ENCODE results near the gene UFD1. TPM values are rescaled to one million over a fixed set of nuclear protein-coding genes. Genes with fewer than 3 reads are reported as not detected.

Gene UFD1
- total and polyA plus RNA-seq, 2 of the 13 experiments (the other 11 are each of a cell fraction or from before 2014, with no cell fraction given): 47.9 to 51.1 TPM

DNA sequence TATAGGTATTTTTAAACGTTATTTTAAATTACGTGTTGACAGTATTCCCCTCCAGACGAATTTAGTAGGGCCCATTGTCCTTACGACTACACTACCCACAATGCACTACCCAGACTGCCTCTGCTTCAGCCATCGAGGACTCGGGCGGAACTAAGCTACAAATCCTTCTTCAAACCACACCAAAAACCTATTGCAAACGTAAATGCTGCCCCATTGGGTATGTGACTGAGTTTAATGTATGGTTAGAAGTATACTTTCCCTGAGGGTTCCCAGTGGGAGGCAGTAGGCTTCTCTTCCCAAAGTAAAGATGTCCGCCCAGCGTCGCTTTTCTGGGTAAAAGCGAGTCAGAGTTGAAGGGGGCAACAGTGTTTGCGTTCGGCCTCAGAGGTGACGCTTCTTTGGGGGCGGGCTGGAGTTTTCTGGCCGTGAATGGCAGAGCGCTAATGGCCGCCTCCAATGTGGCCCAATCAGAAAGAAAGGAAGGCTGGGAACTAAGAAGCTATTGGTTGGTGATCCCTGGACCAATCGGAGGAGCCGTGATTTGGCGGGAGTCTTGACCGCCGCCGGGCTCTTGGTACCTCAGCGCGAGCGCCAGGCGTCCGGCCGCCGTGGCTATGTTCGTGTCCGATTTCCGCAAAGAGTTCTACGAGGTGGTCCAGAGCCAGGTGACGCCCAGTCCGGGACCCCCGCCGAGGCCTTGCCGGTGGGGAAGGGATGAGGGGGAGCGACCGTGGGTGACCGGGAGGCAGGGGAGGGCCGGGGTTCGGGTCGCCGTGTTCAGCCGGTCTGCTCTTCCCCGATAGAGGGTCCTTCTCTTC lies 571 bp upstream of the UFD1 start, which contains the start of gene CDC45 (continued):
- TF ChIP-seq, protein P1, sequence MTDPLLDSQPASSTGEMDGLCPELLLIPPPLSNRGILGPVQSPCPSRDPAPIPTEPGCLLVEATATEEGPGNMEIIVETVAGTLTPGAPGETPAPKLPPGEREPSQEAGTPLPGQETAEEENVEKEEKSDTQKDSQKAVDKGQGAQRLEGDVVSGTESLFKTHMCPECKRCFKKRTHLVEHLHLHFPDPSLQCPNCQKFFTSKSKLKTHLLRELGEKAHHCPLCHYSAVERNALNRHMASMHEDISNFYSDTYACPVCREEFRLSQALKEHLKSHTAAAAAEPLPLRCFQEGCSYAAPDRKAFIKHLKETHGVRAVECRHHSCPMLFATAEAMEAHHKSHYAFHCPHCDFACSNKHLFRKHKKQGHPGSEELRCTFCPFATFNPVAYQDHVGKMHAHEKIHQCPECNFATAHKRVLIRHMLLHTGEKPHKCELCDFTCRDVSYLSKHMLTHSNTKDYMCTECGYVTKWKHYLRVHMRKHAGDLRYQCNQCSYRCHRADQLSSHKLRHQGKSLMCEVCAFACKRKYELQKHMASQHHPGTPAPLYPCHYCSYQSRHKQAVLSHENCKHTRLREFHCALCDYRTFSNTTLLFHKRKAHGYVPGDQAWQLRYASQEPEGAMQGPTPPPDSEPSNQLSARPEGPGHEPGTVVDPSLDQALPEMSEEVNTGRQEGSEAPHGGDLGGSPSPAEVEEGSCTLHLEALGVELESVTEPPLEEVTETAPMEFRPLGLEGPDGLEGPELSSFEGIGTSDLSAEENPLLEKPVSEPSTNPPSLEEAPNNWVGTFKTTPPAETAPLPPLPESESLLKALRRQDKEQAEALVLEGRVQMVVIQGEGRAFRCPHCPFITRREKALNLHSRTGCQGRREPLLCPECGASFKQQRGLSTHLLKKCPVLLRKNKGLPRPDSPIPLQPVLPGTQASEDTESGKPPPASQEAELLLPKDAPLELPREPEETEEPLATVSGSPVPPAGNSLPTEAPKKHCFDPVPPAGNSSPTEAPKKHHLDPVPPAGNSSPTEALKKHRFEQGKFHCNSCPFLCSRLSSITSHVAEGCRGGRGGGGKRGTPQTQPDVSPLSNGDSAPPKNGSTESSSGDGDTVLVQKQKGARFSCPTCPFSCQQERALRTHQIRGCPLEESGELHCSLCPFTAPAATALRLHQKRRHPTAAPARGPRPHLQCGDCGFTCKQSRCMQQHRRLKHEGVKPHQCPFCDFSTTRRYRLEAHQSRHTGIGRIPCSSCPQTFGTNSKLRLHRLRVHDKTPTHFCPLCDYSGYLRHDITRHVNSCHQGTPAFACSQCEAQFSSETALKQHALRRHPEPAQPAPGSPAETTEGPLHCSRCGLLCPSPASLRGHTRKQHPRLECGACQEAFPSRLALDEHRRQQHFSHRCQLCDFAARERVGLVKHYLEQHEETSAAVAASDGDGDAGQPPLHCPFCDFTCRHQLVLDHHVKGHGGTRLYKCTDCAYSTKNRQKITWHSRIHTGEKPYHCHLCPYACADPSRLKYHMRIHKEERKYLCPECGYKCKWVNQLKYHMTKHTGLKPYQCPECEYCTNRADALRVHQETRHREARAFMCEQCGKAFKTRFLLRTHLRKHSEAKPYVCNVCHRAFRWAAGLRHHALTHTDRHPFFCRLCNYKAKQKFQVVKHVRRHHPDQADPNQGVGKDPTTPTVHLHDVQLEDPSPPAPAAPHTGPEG (CRISPR knock-in tag; IDR thresholded peaks at IDR 0.05): no peak
- TF ChIP-seq ZNF629 (CRISPR knock-in tag; conservative IDR thresholded peaks at IDR 0.05): no peak
- no peak for TF ChIP-seq ZNF709 (CRISPR knock-in tag; IDR thresholded peaks at IDR 0.05)
- TF ChIP-seq TBL1XR1 (IDR thresholded peaks at IDR 0.05; ENCODE audit: borderline replicate concordance, low read length, partially characterized antibody): no peak
- no peak for TF ChIP-seq PCBP2 (optimal IDR thresholded peaks at IDR 0.05; ENCODE audit: low read depth, low read length, poor library complexity, severe bottlenecking)
- TF ChIP-seq, protein P2, sequence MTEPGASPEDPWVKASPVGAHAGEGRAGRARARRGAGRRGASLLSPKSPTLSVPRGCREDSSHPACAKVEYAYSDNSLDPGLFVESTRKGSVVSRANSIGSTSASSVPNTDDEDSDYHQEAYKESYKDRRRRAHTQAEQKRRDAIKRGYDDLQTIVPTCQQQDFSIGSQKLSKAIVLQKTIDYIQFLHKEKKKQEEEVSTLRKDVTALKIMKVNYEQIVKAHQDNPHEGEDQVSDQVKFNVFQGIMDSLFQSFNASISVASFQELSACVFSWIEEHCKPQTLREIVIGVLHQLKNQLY (CRISPR knock-in tag; IDR thresholded peaks at IDR 0.05): no peak
- no peak for TF ChIP-seq NBN (conservative IDR thresholded peaks at IDR 0.05)
- TF ChIP-seq, protein P3, sequence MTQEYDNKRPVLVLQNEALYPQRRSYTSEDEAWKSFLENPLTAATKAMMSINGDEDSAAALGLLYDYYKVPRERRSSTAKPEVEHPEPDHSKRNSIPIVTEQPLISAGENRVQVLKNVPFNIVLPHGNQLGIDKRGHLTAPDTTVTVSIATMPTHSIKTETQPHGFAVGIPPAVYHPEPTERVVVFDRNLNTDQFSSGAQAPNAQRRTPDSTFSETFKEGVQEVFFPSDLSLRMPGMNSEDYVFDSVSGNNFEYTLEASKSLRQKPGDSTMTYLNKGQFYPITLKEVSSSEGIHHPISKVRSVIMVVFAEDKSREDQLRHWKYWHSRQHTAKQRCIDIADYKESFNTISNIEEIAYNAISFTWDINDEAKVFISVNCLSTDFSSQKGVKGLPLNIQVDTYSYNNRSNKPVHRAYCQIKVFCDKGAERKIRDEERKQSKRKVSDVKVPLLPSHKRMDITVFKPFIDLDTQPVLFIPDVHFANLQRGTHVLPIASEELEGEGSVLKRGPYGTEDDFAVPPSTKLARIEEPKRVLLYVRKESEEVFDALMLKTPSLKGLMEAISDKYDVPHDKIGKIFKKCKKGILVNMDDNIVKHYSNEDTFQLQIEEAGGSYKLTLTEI (CRISPR knock-in tag; conservative IDR thresholded peaks at IDR 0.05): no peak
- TF ChIP-seq RFX5 (IDR thresholded peaks at IDR 0.05; ENCODE audit: low read depth, low read length): peak; percentile 58; the same call in 1 of the 2 replicates
- TF ChIP-seq DNMT1 (CRISPR knock-in tag; IDR thresholded peaks at IDR 0.05): no peak
- TF ChIP-seq KDM6A (CRISPR knock-in tag; IDR thresholded peaks at IDR 0.05; ENCODE audit: low read depth): no peak
- TF ChIP-seq ZNF326 (CRISPR knock-in tag; IDR thresholded peaks at IDR 0.05; ENCODE audit: borderline replicate concordance): no peak
- TF ChIP-seq ZNF777 (CRISPR knock-in tag; IDR thresholded peaks at IDR 0.05): no peak
- TF ChIP-seq HOXA9 (CRISPR knock-in tag; IDR thresholded peaks at IDR 0.05; ENCODE audit: borderline replicate concordance): no peak
- TF ChIP-seq HNF4G (IDR thresholded peaks at IDR 0.05; ENCODE audit: borderline replicate concordance, low read depth, low read length): no peak
- no peak for TF ChIP-seq HNF4G (CRISPR knock-in tag; IDR thresholded peaks at IDR 0.05; ENCODE audit: borderline replicate concordance, low read depth)
- no peak for TF ChIP-seq CHD4 (IDR thresholded peaks at IDR 0.05; ENCODE audit: borderline replicate concordance, low read length)
- TF ChIP-seq PREB (CRISPR knock-in tag; IDR thresholded peaks at IDR 0.05): no peak
- no peak for TF ChIP-seq GTF3A (CRISPR knock-in tag; conservative IDR thresholded peaks at IDR 0.05)
- peak; percentile 56; the same call in 1 of the 2 replicates for TF ChIP-seq ZNF263 (CRISPR knock-in tag; IDR thresholded peaks at IDR 0.05)

Data from HepG2 (cell line).